Spleen (tissue), 11 donors: ENCODE results near the gene LAMA4. TPM values are rescaled to one million over a fixed set of nuclear protein-coding genes. Genes with fewer than 3 reads are reported as not detected.

ENCODE experiments used
- DNase-seq: peaks from one replicate; pipeline ENCODE4 v3.0.0-alpha.2; 2020
- H3K27ac ChIP-seq, 8 donors: fragments of 200-600 bp; sonication (generic) in 7 of 8; 1 replicate in 4 of 8; 2 replicates in 4 of 8; pipeline versions ENCODE4 v1.5.0 to v1.8.0; 2016 to 2021; ENCODE audit warnings: inconsistent platforms in 4 of 8, mild to moderate bottlenecking in 4 of 8, moderate library complexity in 1 of 8
- H3K27me3 ChIP-seq, 7 donors: fragments of 200-600 bp; sonication (generic) in 6 of 7; replicated peaks in 1 of 7; 1 replicate in 4 of 7; 2 replicates in 3 of 7; pipeline versions ENCODE4 v1.5.0 to v1.8.0; 2016 to 2021; ENCODE audit warnings: inconsistent platforms in 3 of 7, mild to moderate bottlenecking in 1 of 7
- H3K36me3 ChIP-seq, 6 donors: fragments of 200-600 bp; sonication (generic) in 5 of 6; 1 replicate in 4 of 6; 2 replicates in 2 of 6; pipeline versions ENCODE4 v1.5.0 to v1.8.0; 2016 to 2021; ENCODE audit warnings: inconsistent platforms in 2 of 6
- H3K4me1 ChIP-seq, 6 donors: fragments of 200-600 bp; sonication (generic) in 5 of 6; 1 replicate in 3 of 6; 2 replicates in 3 of 6; pipeline versions ENCODE4 v1.5.0 to v1.8.0; 2016 to 2021; ENCODE audit warnings: inconsistent platforms in 3 of 6
- H3K4me3 ChIP-seq, 8 donors: fragments of 200-600 bp; sonication (generic) in 7 of 8; 1 replicate in 4 of 8; 2 replicates in 4 of 8; pipeline versions ENCODE4 v1.5.0 to v1.8.0; 2016 to 2021; ENCODE audit warnings: inconsistent platforms in 4 of 8, mild to moderate bottlenecking in 4 of 8, moderate library complexity in 2 of 8
- H3K9me3 ChIP-seq, 8 donors: fragments of 200-600 bp; sonication (generic) in 7 of 8; 1 replicate in 4 of 8; 2 replicates in 4 of 8; pipeline versions ENCODE4 v1.5.0 to v1.8.0; 2016 to 2021; ENCODE audit warnings: inconsistent platforms in 4 of 8
- POLR2A ChIP-seq, 3 donors: fragments of 450-650 bp; IDR thresholded peaks; one replicate each; pipeline ENCODE4 v1.5.1; 2017; ENCODE audit warnings: antibody characterized with exemption in 3 of 3, mild to moderate bottlenecking in 1 of 3
- POLR2AphosphoS5 ChIP-seq, 3 donors: sonication (generic); formaldehyde crosslinking; IDR thresholded peaks; one replicate each; pipeline ENCODE4 v1.5.1; 2017; ENCODE audit warnings: antibody characterized with exemption in 3 of 3
- WGBS, 5 donors: extraction: QIAGEN DNeasy Blood & Tissue Kit in 3 of 5; methylation state at CpG; one replicate each; pipeline versions ENCODE4 v1.1.5 to v1.1.7; 2013 to 2018; 5-methylcytosine and 5-hydroxymethylcytosine counted together
- intact Hi-C: fragments of 100-400 bp; cut with DNase I; formaldehyde crosslinking; loops from one replicate; pipeline ENCODE4 v1.15.0; 2023; ENCODE audit warnings: low total_unique reads
- polyA plus RNA-seq, 3 donors: library from polyadenylated mRNA; stranded (reverse); fragments of 200-250 nt; gene quantifications; one replicate each; pipeline ENCODE4 v1.2.1, GENCODE V29; 2013
- total RNA-seq, 7 donors: library from RNA; depleted of rRNA in 3 of 7; stranded (reverse); fragments of >200 nt in 3 of 7; fragmentation: NEBNext Ultra II Directional in 4 of 7; extraction: Animal tissue kit (Norgen Biotek cat#: 25700) in 4 of 7; gene quantifications; one replicate each; pipeline versions ENCODE4 v1.1.0 to v1.2.1, GENCODE V29; 2016 to 2021
- TF ChIP-seq, protein P1 (sequence below), 11 experiments: fragments of 200-600 bp in 7 of 11; fragments of 450-650 bp in 4 of 11; sonication (generic) in 4 of 11; IDR thresholded peaks in 8 of 11; conservative IDR thresholded peaks in 3 of 11; 1 replicate in 7 of 11; 2 replicates in 4 of 11; pipeline versions ENCODE4 v1.4.0 to v1.8.0; 2016 to 2021; ENCODE audit warnings: antibody characterized with exemption in 11 of 11, inconsistent platforms in 4 of 11, mild to moderate bottlenecking in 1 of 11
- donor health status: healthy with polysubstance abuse.
- donor health status: DM: no; HTN: no; CAD: no; lungs with moderate emphysema.
- donor health status: DM: no; HTN: no; CAD: no.
- donor health status: Bipolar disorder and iron deficiency.
- donor health status: healthy.
- donor health status: DM: no; HTN: no; CAD: no.
- donor health status: DM: yes; HTN: yes; CAD: no.

LAMA4 gene
- total and polyA plus RNA-seq, 10 donors = 0.76 to 3.7 (median 2.5) TPM

DNA sequence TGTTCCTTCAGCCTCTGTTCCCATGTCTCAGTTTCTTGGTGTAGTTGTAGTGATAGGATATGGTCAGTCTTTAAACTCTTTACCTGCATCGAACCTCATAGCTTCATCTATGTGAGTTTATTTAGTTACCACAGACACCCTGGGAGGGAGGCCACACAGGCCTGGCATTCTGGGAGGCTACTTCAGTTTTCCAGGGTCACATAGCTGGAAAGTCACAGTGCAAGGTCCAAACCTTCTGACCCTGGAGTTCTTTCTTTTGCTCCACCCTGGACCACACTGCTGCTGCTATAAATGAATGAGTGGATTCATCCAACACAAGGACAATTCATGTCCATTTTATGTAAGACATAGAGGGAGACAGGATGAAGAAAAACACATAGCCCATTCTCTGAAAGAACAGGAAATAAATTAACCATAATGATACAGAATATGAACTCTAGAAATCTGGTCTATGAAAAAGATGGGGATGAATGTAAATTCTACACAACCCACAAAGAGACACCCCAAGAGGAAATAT lies 60.8 kb downstream of the LAMA4 start:
- intact Hi-C loops = no loop called here
- Histone ChIP-seq H3K4me1 (no peaks in the 10 kb centered on the region), H3K9me3 (no peaks in the 10 kb centered on the region), H3K27ac (no peak overlapping the region), H3K27me3 (peaks cover 0 to 53% (median 2%) of the 10 kb centered on the region in 7 donors), H3K36me3 (no peaks in the 10 kb centered on the region), H3K4me3 (no peak overlapping the region)
- DNase-seq = no peak
- 33 to 97% (median 79%) methylated on average over 1 of the region's 1 CpG for WGBS, 5 donors
- TF ChIP-seq POLR2AphosphoS5 (IDR thresholded peaks at IDR 0.05) (no peak), POLR2A (IDR thresholded peaks at IDR 0.05) (no peak)
- TF ChIP-seq, protein P1, sequence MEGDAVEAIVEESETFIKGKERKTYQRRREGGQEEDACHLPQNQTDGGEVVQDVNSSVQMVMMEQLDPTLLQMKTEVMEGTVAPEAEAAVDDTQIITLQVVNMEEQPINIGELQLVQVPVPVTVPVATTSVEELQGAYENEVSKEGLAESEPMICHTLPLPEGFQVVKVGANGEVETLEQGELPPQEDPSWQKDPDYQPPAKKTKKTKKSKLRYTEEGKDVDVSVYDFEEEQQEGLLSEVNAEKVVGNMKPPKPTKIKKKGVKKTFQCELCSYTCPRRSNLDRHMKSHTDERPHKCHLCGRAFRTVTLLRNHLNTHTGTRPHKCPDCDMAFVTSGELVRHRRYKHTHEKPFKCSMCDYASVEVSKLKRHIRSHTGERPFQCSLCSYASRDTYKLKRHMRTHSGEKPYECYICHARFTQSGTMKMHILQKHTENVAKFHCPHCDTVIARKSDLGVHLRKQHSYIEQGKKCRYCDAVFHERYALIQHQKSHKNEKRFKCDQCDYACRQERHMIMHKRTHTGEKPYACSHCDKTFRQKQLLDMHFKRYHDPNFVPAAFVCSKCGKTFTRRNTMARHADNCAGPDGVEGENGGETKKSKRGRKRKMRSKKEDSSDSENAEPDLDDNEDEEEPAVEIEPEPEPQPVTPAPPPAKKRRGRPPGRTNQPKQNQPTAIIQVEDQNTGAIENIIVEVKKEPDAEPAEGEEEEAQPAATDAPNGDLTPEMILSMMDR (IDR thresholded peaks at IDR 0.05 in 8 of 11, conservative IDR thresholded peaks at IDR 0.05 in 3 of 11) = no peak

DNA sequence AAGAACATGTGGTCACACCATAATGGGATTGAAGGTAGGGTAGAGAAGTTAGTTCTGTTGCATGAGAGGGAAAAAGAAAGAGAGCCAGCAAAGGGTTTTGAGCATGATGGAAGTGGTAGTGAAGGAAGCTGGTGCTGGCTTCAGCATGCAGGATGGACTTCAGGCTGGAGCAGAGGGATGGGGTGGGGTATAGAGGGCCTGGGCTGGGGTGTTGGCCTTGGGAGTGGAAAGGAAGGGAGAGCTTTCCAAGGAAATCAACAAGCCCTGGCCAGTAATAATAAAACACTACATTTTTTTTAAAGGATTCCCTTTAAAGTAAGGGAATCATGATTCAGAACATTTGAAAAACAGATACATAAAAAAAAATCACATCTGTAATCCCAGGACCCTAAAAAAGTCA lies 61.2 kb downstream of the LAMA4 start:
- TF ChIP-seq, protein P1 (IDR thresholded peaks at IDR 0.05 in 8 of 11, conservative IDR thresholded peaks at IDR 0.05 in 3 of 11) = no peak
- TF ChIP-seq POLR2AphosphoS5 (IDR thresholded peaks at IDR 0.05) = no peak
- TF ChIP-seq POLR2A (IDR thresholded peaks at IDR 0.05) = no peak
- no peaks in the 10 kb centered on the region for H3K9me3 ChIP-seq
- intact Hi-C loops = no loop called here
- no peak overlapping the region for H3K27ac ChIP-seq
- H3K36me3 ChIP-seq = no peaks in the 10 kb centered on the region
- no peak for DNase-seq
- H3K4me3 ChIP-seq = no peak overlapping the region
- H3K4me1 ChIP-seq = no peaks in the 10 kb centered on the region
- peaks cover 0 to 54% (median 2%) of the 10 kb centered on the region in 7 donors for H3K27me3 ChIP-seq

DNA sequence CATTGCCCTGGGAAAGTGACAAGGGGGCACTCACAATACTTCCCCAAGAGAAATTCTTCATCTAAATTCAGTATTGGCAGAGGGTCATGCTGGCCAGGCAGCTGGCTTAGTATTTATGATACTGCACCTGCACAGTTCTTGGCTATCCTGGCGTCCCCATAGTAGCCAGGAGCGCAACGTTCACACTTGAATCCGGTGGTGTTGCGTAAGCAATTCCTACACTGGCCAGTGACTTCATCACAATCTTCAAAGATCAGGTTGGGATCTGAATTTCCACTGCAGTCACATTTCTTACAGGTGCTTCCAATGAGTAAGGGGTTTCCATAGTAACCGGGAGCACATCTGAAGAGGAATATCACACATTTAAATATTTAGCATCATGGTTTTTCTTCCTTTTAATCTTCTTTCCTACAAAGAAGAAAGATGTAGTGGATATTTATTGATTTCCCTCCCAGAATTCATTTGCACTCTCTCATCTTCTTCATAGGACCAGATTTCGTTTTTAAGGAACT lies 62.8 kb downstream of the LAMA4 start:
- intact Hi-C loops = no loop called here
- no peaks in the 10 kb centered on the region for H3K36me3 ChIP-seq
- H3K9me3 ChIP-seq = no peaks in the 10 kb centered on the region
- 81 to 95% (median 90%) methylated on average over 7 of the region's 7 CpGs for WGBS, 5 donors
- no peak for DNase-seq
- H3K4me3 ChIP-seq = no peak overlapping the region
- no peaks in the 10 kb centered on the region for H3K4me1 ChIP-seq
- no peak overlapping the region for H3K27ac ChIP-seq
- no peak for TF ChIP-seq POLR2A (IDR thresholded peaks at IDR 0.05)
- TF ChIP-seq, protein P1 (IDR thresholded peaks at IDR 0.05 in 8 of 11, conservative IDR thresholded peaks at IDR 0.05 in 3 of 11) = no peak
- no peak for TF ChIP-seq POLR2AphosphoS5 (IDR thresholded peaks at IDR 0.05)
- peaks cover 0 to 58% (median 2%) of the 10 kb centered on the region in 7 donors for H3K27me3 ChIP-seq

DNA sequence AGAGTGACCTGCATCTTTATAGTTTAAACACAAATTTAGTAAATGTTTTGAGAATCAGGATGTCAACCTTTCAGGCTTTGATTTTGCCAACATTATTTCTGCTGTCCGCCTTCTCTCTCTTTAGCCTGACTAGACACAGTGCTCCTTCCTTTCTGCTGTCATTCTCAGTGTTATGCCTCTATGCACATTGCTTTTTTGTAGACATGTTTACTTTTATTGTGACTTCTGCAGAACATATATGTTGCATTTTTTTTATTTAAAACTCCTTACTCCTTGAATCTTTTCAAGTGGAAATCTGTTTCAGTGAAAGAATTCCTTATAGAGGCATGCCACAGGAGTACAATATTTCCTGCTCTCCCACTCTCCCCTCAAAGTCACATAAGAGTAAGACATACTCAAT lies 64.2 kb downstream of the LAMA4 start:
- 83 to 97% (median 92%) methylated on average over 1 of the region's 1 CpG for WGBS, 5 donors
- no peak for DNase-seq
- peaks cover 0 to 57% (median 4%) of the 10 kb centered on the region in 7 donors for H3K27me3 ChIP-seq
- no peaks in the 10 kb centered on the region for H3K9me3 ChIP-seq
- H3K27ac ChIP-seq = no peak overlapping the region
- TF ChIP-seq POLR2A (IDR thresholded peaks at IDR 0.05) (no peak), POLR2AphosphoS5 (IDR thresholded peaks at IDR 0.05) (no peak)
- TF ChIP-seq, protein P1 (IDR thresholded peaks at IDR 0.05 in 8 of 11, conservative IDR thresholded peaks at IDR 0.05 in 3 of 11) = no peak
- no peaks in the 10 kb centered on the region for H3K36me3 ChIP-seq
- no peaks in the 10 kb centered on the region for H3K4me1 ChIP-seq
- intact Hi-C loops = no loop called here
- no peak overlapping the region for H3K4me3 ChIP-seq
